RWPE2 (cell line): ENCODE data around the gene DCST1.
A peak's percentile ranks its signal among the peaks of the same experiment; 100 is the strongest.

Experiments used
- ATAC-seq: fragments of 200-7000 bp; cut with Tn5 transposase; 3 replicates; pipeline ENCODE4 v1.9.1; 2021; ENCODE audit warnings: low read depth
- DNase-seq: peaks from one replicate; pipeline ENCODE4 v3.0.0-alpha.2; 2020; ENCODE audit warnings: low spot score
- H3K27ac ChIP-seq: fragments of 450-650 bp; 2 replicates; pipeline ENCODE4 v1.5.1; 2017; ENCODE audit warnings: mild to moderate bottlenecking; ENCODE audit not compliant: poor library complexity, severe bottlenecking
- H3K27me3 ChIP-seq: fragments of 250-450 bp; sonication (Bioruptor Pico); 2 replicates; pipeline ENCODE4 v1.5.1; 2021; ENCODE audit warnings: mild to moderate bottlenecking, moderate library complexity; ENCODE audit not compliant: insufficient read depth, poor library complexity, severe bottlenecking
- H3K36me3 ChIP-seq: fragments of 250-450 bp; sonication (Bioruptor Pico); 2 replicates; pipeline ENCODE4 v1.5.1; 2020; ENCODE audit warnings: low read depth, mild to moderate bottlenecking, moderate library complexity
- H3K4me1 ChIP-seq: fragments of 250-450 bp; sonication (Bioruptor Pico); 2 replicates; pipeline ENCODE4 v1.5.1; 2021; ENCODE audit warnings: mild to moderate bottlenecking, moderate library complexity; ENCODE audit not compliant: insufficient read depth, poor library complexity, severe bottlenecking
- H3K4me3 ChIP-seq: fragments of 250-450 bp; sonication (Bioruptor Pico); 2 replicates; pipeline ENCODE4 v1.5.1; 2021; ENCODE audit warnings: mild to moderate bottlenecking, moderate library complexity; ENCODE audit not compliant: severe bottlenecking
- H3K9me3 ChIP-seq: fragments of 250-450 bp; sonication (Bioruptor Pico); 2 replicates; pipeline ENCODE4 v1.5.1; 2021; ENCODE audit warnings: mild to moderate bottlenecking, moderate library complexity; ENCODE audit not compliant: severe bottlenecking
- TF ChIP-seq, protein P1 (sequence below): fragments of 450-650 bp; IDR thresholded peaks from one replicate; pipeline ENCODE4 v1.5.1; 2017; ENCODE audit warnings: mild to moderate bottlenecking, moderate library complexity; ENCODE audit not compliant: poor library complexity, severe bottlenecking

Gene DCST1

DNA sequence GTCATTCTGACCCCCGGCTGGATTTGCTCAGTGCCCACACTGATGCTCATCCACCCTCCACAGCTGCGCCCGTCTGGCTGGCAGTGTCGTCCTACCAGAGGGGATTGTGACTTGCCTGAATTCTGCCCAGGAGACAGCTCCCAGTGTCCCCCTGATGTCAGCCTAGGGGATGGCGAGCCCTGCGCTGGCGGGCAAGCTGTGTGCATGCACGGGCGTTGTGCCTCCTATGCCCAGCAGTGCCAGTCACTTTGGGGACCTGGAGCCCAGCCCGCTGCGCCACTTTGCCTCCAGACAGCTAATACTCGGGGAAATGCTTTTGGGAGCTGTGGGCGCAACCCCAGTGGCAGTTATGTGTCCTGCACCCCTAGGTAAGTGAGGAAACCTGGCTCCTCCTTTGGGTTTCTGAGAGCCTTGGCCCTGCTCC is 24.2 kb downstream of the DCST1 start:
- no peaks in the 10 kb centered on the region for H3K9me3 ChIP-seq
- H3K27me3 ChIP-seq, result no peaks in the 10 kb centered on the region
- TF ChIP-seq, protein P1, sequence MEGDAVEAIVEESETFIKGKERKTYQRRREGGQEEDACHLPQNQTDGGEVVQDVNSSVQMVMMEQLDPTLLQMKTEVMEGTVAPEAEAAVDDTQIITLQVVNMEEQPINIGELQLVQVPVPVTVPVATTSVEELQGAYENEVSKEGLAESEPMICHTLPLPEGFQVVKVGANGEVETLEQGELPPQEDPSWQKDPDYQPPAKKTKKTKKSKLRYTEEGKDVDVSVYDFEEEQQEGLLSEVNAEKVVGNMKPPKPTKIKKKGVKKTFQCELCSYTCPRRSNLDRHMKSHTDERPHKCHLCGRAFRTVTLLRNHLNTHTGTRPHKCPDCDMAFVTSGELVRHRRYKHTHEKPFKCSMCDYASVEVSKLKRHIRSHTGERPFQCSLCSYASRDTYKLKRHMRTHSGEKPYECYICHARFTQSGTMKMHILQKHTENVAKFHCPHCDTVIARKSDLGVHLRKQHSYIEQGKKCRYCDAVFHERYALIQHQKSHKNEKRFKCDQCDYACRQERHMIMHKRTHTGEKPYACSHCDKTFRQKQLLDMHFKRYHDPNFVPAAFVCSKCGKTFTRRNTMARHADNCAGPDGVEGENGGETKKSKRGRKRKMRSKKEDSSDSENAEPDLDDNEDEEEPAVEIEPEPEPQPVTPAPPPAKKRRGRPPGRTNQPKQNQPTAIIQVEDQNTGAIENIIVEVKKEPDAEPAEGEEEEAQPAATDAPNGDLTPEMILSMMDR, result no peak
- ATAC-seq (no peak), DNase-seq (no peak)
- no peak overlapping the region for H3K27ac ChIP-seq
- H3K36me3 ChIP-seq, result peaks cover 84% of the 10 kb centered on the region
- no peak overlapping the region for H3K4me3 ChIP-seq
- peaks cover 6% of the 10 kb centered on the region for H3K4me1 ChIP-seq

DNA sequence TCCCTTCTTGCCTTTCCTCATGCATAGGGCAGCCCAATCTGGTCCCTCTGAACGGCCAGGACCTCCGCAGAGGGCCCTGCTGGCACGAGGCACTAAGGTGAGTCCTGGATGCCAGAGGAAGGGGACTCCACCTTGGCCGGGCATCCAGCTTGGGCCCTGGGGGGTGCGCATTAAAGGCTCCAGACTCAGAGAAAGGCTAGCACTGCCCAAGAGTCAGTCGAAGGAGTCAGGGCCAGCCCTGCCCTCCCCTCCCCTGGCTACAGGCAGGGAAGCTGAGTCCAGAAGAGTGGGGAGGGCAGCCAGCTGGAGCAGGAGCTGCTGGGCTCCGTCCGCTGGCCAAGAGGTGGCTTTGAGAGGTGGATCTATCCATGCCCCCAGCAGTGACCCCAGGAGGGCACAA is 27.1 kb downstream of the DCST1 start:
- H3K36me3 ChIP-seq, result peaks cover 54% of the 10 kb centered on the region
- no peak overlapping the region for H3K4me3 ChIP-seq
- H3K9me3 ChIP-seq, result no peaks in the 10 kb centered on the region
- H3K27ac ChIP-seq, result no peak overlapping the region
- H3K4me1 ChIP-seq, result no peaks in the 10 kb centered on the region
- DNase-seq (no peak), ATAC-seq (no peak)
- TF ChIP-seq, protein P1, result no peak
- H3K27me3 ChIP-seq, result no peaks in the 10 kb centered on the region

DNA sequence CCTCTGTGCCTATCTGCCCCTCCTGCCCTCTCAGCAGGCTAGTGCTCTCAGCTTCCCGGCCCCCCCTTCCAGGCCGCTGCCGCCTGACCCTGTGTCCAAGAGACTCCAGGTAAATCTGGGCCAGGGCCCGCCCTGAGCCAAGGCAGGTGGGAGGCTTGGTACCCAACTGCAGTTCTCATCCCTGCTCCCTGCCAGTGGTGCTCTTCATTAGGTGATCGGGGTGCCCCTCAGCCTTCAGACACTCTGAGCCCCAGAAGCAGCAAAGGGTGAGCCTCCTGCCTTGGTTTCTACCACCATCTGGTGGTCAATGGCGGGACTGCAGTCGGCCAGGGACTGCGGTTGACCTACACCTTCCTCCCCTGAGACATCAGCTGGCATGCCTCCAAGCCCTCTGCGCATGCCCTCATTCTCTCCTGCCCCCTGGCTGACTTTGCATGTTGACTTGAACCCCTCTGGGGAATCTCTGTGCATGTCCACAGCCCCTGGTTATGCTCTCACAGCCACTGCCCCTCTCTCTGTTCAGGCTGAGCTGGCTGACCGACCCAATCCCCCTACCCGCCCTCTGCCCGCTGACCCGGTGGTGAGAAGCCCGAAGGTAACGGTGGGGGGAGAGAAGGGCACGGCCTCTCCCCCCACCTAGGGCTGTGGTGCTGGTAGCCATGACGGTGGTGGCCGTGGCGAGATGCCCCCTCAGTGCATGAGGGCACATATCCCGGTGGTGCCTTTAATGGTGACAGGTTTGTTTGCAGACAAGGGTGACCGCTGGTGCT is 27.9 kb downstream of the DCST1 start:
- peak; percentile 85 for DNase-seq
- ATAC-seq, result peak; percentile 58
- H3K4me3 ChIP-seq, result no peak overlapping the region

DNA sequence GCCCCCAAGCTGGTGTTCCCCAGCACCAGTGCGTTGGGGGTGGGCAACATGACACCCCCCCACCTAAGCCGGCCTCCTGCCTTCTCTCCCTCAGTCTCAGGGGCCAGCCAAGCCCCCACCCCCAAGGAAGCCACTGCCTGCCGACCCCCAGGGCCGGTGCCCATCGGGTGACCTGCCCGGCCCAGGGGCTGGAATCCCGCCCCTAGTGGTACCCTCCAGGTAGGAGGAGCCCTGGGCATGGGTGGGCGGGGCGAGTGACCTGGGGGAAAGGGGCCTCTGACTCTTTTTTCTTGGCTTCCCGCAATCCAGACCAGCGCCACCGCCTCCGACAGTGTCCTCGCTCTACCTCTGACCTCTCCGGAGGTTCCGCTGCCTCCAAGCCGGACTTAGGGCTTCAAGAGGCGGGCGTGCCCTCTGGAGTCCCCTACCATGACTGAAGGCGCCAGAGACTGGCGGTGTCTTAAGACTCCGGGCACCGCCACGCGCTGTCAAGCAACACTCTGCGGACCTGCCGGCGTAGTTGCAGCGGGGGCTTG is 28.6 kb downstream of the DCST1 start:
- no peaks in the 10 kb centered on the region for H3K27me3 ChIP-seq
- peak; percentile 70 for DNase-seq
- H3K9me3 ChIP-seq, result no peaks in the 10 kb centered on the region
- H3K27ac ChIP-seq, result no peak overlapping the region
- H3K36me3 ChIP-seq, result peaks cover 39% of the 10 kb centered on the region
- no peak for ATAC-seq
- TF ChIP-seq, protein P1, result no peak
- H3K4me3 ChIP-seq, result no peak overlapping the region
- H3K4me1 ChIP-seq, result no peaks in the 10 kb centered on the region

More for the DNA sequence above, 27.9 kb downstream of the DCST1 start:
- Histone ChIP-seq H3K9me3 (no peaks in the 10 kb centered on the region), H3K4me1 (no peaks in the 10 kb centered on the region), H3K27ac (no peak overlapping the region), H3K36me3 (peaks cover 46% of the 10 kb centered on the region), H3K27me3 (no peaks in the 10 kb centered on the region)
- TF ChIP-seq, protein P1, result peak; percentile 94
